GM19397 (cell line): ENCODE data around the gene C22orf23.

ENCODE experiments used
- ATAC-seq: cut with Tn5 transposase; IDR thresholded peaks from one replicate; pipeline ENCODE4 v1.9.1; 2021; ENCODE audit warnings: mild to moderate bottlenecking, moderate library complexity; ENCODE audit not compliant: unreplicated experiment

Gene C22orf23

DNA sequence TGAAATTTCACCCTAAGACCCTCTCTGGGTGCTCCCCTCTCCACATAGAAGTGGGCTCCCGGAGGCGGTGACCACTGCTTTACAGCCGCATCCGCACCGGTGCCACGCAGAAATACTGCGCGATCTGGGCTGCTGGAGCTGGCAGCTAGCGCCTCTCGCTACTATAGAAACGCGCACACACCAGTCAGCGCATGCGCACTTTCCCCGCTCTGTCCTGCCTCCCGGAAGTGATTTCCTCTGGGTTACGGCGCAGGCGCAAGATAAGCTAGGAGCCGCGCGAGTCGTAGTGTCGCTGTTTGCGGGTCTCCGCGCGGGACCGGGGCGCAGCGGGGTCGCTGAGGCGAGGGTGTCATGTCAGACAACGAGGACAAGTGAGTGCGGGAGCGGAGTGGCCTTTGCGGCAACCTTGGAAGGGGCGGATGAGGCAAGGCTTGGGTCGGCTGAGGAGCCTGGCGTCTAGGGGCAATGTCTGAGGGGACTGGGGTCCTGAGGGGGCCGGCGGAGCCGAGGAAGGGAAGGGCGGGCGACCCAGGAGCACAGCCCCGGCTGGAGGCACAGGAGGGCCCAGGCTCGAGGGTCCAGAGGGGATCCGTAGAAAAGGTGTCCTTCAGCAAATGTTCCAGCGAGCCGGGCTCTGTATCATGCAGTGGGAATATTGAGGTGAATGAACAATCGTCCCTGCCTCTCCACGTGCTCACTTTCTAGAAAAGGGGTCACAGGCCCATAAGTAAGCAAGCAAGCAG, at the start of gene C22orf23, which contains the start of gene POLR2F:
Gene C22orf23, minus strand, starts transcription at position 165 of the 743 bp plus-strand sequence. CDS start 452 bp downstream, outside the sequence.
Gene POLR2F, plus strand, starts transcription at position 263 of the 743 bp plus-strand sequence. Its CDS starts 89 bp downstream, at position 352.
- ATAC-seq = peak; percentile 83

DNA sequence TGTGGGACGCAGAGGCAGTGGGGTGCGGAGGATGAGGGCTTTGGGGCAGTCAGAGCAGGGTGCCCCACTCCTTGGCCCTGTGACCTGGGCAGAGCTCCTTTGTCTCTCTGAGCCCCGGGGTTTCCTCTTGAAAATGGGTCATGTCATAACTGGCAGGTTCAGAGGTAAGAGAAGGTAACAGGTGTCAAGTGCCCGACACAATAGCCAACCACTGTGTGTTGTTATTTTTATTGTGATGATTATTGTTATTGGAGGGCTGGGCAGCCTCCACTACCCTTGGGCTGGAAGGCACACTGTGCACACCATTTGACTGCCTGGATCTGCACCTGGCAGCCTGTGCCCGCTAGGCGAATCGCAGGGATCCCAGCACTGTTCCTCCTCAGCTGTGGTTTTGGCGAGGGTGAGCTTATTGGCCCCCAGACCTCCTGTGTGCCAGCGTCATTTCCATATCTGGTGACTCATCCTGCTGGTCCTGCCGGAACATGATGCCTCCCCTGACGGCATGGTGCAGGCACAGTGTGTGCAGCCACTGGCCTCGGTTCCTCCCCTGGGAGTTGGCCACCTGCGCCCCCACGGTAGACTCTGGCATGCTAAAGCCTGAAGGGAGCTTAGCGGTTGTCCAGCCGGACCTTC, 46.4 kb upstream of the C22orf23 start:
- no peak for ATAC-seq

DNA sequence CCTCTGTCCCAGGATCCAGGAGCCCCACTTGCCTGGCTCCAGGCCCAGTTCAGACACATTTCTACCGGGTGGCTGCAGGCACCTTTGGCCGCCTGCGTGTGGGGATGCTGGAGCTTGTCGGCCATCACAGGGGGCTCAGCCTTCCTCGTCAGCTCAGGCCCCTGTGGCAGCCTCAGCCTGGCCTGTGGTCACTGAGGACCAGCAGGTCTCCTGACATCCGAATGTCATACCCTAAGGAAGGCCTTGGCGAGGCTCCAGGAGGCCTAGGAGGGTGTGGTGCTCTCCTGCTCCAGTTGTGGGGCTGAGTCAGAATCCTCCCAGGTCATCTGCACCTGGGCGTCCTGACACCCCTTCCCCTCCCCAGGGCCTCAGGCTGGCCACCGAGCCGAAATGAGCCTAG, 45.8 kb upstream of the C22orf23 start:
- ATAC-seq = no peak

DNA sequence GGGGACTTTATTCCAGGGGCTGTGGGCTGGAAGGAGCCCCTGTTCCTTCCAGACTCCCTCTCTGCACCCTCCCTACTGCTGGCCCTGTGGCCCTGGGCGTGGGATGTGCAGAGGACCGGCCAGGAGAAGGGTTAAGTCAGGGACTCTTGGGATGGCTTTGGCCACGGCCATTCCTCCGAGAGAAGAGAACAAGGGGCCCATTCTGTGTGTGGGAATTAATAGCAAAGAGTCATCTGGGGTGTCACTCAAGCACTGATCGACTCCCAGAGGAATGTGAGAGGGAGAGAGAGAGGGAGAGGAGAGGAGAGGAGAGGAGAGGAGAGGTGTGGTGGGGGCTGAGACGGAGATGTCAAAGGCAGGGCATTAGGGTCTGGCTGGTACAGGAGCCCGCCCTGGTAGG, 45.1 kb upstream of the C22orf23 start:
- no peak for ATAC-seq

DNA sequence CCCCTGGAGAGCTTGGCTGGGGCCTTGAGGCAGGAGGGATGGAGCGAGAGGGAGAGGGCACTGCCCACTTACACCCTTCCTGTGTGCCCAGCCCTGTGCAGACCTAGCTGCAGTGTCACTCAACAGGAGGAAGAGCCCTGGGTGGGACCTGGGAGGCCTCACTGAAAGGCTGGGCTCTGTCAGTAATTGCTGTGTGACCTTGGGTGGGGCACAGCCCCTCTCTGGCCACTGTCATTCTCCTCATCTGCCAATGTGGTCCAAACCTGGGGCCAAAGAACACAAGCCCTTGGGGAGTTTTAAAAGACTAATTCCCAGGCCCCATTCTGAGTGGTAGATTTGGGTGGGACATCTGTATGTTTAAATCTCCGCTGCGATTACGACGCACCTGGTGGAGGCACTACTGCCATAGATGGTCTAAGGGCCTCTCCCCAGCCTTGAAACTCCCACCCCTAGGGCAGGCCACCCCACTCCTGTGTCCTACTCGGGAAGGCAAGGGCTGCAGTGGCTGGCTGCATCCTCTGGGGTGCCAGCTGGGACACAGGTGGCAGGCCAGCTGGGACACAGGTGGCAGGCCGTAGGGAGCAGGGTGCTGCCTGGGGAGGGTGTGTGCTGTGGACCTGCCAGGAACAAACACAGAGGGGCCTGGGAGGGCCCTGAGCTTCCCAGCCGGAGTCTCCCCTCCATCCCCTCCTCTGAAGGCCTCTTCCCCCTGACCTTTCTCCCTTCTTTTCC, 43.3 kb upstream of the C22orf23 start:
- no peak for ATAC-seq

DNA sequence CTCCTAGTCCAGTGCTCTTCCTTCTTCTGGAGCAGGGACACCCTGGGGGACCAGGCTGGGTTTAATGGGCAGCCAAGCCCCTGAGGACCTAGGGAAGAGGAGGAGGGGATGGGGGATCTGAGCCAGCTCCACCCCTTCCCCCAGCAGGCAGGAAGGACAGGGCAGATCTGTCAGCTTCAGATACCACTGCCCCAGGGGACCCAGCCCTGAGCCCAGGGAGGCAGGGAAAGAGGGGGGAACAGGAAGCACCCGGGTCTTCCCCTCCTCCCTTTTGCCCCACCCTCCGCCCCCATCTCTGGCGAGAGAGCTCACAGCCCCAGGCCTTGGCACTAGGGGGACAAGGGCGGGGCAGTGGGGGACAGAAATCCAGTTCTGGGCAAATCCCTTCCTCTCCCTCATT, 42.7 kb upstream of the C22orf23 start:
- ATAC-seq = no peak

DNA sequence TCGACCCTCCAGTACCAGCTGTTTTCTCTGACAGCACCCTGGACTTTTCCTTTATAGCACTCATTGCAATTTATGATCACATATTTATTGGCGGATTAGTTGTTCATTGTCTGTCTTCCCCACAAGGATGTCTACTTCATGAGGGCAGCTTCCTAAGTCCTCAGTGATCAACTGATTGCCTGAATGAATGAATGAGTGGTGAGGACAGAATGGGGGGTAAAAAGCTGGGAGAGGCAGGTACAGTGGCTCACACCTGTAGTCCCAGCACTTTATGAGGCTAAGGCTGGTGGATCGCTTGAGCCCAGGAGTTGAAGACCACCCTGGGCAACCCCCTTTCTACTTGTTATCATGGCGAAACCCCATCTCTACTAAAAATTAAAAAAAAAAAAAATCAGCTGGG, 42.1 kb upstream of the C22orf23 start:
- no peak for ATAC-seq

DNA sequence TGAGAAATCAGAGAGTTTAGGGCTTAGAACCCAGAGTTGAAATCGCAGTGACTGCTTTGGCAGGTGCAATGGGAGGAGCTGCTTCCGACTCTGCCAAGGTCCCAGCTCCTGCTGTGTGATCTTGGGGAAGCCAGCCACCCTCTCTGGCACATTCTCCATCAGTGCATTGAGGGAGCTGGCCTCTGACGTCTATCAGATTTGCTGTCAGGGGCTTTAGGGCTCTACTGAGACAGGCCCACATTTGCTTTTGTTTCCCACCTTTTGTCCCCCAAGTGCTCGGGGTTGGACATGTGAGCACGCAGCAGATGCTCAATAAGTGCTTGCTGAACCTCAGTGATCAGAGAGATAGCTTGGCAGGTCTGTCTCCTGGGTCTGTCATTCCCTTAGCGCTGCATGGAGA, 41.6 kb upstream of the C22orf23 start:
- ATAC-seq = no peak

DNA sequence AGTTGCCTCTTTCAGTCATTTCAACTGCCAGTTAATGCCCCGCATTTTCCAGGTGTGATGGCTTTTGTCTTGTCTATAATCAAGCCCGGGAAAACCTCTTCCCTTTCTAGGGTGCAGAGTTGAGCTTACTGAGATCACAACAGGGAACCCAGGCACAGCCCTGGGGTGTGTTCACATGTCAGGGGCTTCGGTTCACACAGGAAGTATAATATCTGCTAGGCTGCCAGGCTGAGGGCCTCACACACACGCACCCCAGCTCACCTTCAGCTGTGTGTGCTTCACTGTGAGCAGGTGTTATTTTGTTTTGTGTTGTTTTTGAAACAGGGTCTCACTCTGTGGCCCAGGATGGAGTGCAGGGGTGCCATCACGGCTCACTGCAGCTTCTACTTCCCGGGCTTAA, 40.6 kb upstream of the C22orf23 start:
- no peak for ATAC-seq

DNA sequence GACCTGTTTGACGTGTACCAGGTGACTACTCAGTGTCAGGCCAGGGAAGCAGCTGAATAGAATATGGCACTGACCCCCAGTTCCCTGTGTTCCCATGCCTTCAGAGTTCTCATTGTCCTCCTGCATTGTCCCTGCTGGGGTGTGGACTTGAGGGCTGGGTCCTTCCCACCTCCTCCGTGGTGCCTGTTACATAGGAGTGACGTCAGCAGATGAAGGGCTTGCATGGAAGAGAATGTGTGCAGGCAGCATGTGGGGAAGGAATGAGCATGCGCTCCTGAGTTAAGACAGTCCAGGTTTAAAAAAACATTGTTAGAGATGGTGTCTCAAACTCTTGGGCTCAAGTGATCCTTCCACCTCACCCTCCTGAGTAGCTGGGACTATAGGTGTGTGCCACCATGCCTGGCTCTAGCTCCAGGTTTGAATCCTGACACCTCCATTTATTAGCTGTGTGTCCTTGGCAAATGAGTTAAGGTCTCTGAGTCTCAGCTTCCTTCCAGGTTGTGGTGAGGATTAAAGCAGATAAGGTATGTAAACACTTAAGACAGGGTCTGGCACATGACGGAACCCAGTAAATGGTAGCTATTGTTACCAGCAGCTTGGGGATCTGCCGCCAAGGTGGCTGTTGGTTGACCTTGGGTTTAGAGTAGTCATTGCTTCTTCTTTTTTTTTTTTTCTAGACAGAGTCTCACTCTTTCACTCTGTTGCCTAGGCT, 38.5 kb upstream of the C22orf23 start:
- ATAC-seq = no peak

DNA sequence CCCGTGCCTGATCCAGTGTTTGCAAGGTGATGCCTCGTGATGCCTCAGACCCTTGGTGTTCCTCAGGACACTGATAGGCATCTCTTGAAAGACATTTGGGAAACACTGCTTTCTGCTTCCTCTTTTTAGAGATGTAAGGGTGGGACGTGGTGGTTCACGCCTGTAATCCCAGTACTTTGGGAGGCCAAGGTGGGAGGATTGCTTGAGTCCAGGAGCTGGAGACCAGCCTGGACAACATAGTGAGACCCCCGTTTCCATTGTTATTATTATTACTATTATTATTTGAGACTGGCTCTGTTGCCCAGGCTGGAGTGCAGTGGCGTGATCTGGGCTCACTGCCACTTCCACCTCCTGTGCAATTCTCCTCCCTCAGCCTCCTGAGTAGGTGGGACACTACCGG, 37.5 kb upstream of the C22orf23 start:
- no peak for ATAC-seq

DNA sequence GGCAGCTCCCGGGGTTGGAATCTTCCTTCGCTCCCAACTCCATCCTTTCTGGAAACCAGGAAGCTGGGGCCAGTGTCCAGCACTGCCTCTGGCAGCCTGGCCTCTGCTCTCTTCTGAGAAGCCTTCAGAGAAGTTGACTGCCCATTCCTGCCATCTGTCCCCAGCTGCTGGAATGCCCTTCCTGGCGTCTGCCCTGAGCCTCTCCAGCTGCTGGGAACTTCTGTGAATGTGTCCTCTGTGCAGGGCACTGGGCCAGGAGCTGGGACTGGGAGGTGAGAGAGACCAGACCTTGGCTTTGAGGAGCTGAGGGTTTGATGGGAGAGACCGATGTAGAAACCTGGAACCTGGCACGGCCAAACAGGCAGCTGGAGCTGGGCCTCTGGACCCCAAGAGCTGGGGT, 36.9 kb upstream of the C22orf23 start:
- ATAC-seq = no peak

DNA sequence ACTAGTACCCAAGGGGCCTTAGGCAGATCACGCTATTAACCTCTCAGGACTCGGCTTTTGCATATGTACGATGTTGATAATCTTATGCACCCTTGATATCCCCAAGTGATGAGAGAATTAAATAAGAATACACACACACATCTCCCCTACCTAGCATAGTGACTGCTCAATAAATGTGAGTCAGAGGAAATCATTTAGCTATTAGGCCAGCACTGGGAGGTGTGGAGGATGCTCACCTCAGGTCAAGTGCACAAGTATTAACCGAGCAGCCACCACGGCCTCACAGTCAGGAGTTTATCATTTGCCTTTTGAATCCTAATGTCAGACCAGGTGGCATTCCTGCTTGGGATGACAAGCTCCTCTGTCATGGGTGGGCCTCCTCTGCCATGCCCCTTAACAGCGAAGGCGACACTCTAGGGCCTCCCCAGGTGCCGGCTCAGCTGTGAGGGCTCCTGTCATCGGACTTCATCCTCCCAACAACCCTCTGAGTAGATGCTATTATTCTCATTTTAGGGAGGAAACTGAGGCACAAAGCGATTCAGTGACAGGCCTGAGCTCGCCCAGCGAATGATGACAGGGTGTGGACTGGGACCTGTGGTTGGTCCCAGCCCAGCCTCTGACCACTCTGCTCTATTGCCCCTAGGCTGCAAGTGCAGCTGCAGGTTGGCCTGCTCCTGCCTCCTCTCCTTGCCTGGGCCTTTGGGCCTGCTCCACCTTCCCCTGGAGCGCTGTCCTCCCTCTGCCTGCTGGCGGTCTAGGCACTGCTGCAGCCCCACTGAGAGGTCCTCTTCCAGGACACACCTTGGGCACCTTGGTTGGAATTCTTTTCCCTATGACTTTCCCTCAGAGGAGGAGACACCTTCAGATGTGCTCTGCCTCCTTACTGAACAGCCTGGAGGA, 36.0 kb upstream of the C22orf23 start:
- no peak for ATAC-seq

DNA sequence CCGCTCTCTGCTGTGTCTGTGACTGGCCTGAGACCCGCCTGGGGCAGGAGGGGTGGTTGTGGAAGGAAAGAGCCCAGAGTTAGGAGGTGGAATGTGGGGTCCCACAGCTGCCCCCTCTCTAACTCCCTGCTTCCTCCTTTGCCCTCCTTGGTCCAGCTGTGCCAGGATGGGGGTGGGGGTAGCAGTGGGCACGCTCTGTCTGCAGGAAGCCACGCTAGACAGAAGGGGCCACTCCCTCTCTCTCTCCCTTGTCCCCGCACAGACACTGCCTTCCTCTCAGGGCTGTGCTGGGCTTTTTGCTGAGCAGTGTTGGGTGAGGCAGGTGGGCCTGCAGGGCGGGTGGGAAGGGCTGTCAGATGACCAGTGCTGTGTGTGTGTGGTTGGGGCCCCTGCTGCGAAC, 33.0 kb upstream of the C22orf23 start:
- ATAC-seq = no peak

DNA sequence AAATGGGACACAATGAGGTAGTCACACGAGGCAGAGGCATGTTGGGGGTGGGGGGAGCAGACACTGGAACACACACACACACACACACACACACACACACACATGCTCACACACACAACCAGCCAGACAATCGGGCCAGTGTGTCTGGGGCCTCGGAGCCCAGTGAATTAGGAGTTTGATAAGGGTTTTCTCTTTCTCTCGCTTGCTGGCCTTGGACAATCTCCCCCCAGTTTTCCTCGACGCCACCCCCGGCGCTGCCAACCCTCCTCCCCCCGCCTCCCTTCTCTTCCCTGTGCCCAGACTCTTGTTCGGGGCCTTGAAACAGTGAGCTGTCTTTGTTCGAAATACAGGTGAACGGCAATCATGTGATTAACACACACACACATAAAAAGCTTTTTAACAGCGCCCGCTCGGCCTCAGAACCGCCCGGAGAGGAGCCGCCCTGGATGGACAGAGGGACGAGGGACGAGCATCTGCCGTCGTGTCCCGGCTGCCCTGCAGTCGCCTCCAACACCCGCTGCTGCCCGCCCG, 32.4 kb upstream of the C22orf23 start:
- ATAC-seq = no peak

DNA sequence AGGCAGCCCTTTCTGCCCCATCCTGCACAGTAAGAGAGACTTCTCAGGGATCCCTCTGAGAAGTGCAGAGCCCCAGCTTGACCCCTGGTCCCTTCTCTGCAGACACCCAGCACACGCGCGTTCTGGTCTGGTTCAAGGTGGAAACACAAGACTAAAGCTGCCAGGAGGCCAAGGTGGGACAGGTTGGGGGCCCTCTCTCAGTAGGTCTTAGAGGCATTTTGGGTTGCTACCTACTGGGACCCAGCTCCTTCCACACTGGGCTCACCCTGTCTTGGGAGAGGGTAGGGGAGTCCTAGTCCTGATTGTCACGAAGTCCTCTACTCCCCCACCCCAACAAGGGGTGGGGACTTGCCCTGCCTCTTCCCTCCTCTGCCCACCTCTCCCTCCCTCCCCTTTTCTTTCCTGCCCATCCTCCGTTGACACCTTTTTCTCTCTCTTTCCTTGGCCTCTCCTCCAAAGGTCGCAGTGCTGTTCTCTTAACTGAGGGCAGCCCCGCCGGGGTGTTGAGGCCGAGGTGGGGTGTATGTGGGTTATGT, 31.7 kb upstream of the C22orf23 start:
- ATAC-seq = no peak

DNA sequence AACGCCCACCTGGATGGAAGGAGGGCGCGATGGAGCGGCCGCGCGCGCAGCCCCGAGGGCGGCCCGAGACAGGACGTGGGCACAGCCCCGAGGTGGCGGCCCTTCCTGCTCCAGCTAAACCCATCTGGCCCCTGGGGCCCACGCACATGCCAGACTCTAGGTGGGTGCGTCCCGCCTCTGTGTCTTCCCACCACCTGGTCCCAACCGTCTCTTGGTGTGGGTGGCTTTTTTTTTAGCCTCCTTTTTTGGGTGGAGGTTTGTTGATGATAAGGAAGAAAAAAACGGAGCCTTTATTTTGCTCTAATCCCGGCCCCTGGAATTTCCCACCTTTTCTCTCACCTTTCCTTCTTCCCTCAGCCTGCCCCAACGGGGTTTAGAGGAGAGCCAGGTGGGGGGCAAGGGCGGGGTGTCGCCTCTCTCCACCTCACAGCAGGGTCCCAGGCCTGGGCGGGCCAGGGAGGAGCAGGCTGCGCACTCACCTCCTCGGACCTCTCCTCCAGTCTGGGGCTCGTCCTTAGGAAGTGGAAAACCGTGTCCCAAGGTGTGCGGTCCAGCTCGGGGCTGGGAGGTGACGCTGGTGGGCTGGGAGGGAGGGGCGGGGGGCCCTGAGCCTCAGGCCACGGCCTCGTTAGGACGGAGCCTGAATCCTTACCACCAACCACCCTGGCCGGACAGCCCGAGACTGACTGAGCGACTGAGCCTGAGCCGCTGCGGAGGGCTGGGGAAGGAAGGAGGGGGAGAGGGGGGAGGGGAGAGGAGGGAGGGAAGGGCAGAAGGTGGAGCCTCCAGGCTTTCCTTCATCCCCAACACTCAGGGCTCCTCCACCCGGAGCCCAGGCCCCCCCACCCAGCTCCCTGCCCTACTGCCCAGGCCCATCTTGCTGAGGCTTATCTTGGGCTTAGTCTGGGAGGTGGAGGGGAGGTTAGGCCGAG, 30.7 kb upstream of the C22orf23 start, which contains the start of gene SOX10:
Gene SOX10, minus strand, starts transcription at position 696 of the 932 bp plus-strand sequence. CDS start 771 bp downstream, outside the sequence.
- ATAC-seq = no peak
